GM23338 (cell line): ENCODE data around the gene SEC16A. TPM values are rescaled to one million over a fixed set of nuclear protein-coding genes. Genes with fewer than 3 reads are reported as not detected.

Source experiments
- EZH2 ChIP-seq: fragments of 200-600 bp; sonication (generic); IDR thresholded peaks from one replicate; pipeline ENCODE4 v1.8.0; 2017; ENCODE audit warnings: antibody characterized with exemption, mild to moderate bottlenecking, low read depth; ENCODE audit not compliant: unreplicated experiment
- NANOG ChIP-seq: IDR thresholded peaks from 2 replicates; pipeline ENCODE4 v1.6.1; 2016; ENCODE audit warnings: antibody characterized with exemption, borderline replicate concordance
- STAT1 ChIP-seq: IDR thresholded peaks from one replicate; pipeline ENCODE4 v1.6.1; 2016; ENCODE audit warnings: antibody characterized with exemption; ENCODE audit not compliant: unreplicated experiment
- ZNF331 ChIP-seq: fragments of 250-450 bp; sonication (Bioruptor Pico); IDR thresholded peaks from 2 replicates; pipeline ENCODE4 v1.5.0; 2020; ENCODE audit warnings: low read depth, mild to moderate bottlenecking, moderate library complexity
- polyA plus RNA-seq: library from polyadenylated mRNA; unstranded; fragments of >200 nt; fragmentation: Nextera tagmentation; extraction: Ambion mirVana; gene quantifications from 2 replicates; pipeline ENCODE4 v1.2.1, GENCODE V29; 2016
- total RNA-seq: library from RNA; depleted of rRNA; stranded (reverse); fragments of >200 nt; shearing (Covaris generic); gene quantifications from 2 replicates; pipeline ENCODE4 v1.2.3, GENCODE V29; 2014
- TF ChIP-seq, protein P1 (sequence below): fragments of 250-450 bp; sonication (Bioruptor Pico); IDR thresholded peaks from 2 replicates; pipeline ENCODE4 v1.5.0; 2020; ENCODE audit warnings: mild to moderate bottlenecking, moderate library complexity
- TF ChIP-seq, protein P2 (sequence below): IDR thresholded peaks from 2 replicates; pipeline ENCODE4 v1.6.1; 2016; ENCODE audit warnings: antibody characterized with exemption

The SEC16A gene
- total and polyA plus RNA-seq, 2 experiments from 2014 or later = 34.0 to 59.2 TPM

DNA sequence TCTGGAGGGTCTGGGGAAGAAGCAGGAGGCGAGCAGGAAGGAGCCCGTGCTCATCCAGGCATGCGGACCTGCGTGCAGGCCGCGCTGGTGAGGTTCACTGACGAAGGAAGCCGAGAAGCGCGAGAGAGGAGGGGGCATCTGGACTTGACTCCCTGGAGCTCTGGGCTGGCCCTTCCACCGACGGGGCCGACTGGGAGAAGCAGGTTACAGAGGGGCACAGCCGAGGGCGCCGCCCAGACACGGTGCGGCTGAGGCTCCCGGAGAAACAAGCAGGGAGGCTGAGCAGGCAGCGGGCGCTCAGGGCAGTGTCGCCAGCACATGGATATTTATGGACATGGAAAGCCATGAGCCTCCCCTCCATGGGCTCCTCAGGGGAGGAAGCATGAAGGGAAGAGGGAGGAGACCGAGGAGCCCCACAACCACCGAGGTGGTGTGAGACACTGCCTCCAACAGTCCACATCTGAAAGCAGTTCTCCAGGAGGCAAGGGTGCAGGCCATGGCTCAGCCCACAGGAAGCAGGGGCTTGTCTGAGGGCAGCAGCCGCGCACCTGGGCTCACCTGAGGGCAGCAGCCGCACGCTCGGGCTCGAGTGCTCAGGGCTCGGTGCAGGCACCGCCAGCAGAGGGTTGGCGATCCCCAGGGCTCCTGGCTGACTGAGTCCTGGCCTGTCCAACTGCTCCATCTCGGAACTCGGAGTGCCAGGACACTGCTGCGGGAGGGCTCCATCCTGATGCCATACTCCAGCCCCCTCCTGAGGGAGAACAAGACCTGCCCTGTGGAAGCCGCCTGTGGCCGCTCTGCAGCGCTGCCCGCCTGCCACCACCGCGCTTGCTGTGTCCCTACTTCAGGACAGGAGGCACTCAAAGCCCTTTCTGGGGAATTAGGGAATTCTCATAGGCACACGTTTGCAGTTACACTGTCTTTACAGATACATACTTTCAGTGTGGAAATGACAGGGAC, 27.5 kb downstream of the SEC16A start (continued):
- TF ChIP-seq, protein P1, sequence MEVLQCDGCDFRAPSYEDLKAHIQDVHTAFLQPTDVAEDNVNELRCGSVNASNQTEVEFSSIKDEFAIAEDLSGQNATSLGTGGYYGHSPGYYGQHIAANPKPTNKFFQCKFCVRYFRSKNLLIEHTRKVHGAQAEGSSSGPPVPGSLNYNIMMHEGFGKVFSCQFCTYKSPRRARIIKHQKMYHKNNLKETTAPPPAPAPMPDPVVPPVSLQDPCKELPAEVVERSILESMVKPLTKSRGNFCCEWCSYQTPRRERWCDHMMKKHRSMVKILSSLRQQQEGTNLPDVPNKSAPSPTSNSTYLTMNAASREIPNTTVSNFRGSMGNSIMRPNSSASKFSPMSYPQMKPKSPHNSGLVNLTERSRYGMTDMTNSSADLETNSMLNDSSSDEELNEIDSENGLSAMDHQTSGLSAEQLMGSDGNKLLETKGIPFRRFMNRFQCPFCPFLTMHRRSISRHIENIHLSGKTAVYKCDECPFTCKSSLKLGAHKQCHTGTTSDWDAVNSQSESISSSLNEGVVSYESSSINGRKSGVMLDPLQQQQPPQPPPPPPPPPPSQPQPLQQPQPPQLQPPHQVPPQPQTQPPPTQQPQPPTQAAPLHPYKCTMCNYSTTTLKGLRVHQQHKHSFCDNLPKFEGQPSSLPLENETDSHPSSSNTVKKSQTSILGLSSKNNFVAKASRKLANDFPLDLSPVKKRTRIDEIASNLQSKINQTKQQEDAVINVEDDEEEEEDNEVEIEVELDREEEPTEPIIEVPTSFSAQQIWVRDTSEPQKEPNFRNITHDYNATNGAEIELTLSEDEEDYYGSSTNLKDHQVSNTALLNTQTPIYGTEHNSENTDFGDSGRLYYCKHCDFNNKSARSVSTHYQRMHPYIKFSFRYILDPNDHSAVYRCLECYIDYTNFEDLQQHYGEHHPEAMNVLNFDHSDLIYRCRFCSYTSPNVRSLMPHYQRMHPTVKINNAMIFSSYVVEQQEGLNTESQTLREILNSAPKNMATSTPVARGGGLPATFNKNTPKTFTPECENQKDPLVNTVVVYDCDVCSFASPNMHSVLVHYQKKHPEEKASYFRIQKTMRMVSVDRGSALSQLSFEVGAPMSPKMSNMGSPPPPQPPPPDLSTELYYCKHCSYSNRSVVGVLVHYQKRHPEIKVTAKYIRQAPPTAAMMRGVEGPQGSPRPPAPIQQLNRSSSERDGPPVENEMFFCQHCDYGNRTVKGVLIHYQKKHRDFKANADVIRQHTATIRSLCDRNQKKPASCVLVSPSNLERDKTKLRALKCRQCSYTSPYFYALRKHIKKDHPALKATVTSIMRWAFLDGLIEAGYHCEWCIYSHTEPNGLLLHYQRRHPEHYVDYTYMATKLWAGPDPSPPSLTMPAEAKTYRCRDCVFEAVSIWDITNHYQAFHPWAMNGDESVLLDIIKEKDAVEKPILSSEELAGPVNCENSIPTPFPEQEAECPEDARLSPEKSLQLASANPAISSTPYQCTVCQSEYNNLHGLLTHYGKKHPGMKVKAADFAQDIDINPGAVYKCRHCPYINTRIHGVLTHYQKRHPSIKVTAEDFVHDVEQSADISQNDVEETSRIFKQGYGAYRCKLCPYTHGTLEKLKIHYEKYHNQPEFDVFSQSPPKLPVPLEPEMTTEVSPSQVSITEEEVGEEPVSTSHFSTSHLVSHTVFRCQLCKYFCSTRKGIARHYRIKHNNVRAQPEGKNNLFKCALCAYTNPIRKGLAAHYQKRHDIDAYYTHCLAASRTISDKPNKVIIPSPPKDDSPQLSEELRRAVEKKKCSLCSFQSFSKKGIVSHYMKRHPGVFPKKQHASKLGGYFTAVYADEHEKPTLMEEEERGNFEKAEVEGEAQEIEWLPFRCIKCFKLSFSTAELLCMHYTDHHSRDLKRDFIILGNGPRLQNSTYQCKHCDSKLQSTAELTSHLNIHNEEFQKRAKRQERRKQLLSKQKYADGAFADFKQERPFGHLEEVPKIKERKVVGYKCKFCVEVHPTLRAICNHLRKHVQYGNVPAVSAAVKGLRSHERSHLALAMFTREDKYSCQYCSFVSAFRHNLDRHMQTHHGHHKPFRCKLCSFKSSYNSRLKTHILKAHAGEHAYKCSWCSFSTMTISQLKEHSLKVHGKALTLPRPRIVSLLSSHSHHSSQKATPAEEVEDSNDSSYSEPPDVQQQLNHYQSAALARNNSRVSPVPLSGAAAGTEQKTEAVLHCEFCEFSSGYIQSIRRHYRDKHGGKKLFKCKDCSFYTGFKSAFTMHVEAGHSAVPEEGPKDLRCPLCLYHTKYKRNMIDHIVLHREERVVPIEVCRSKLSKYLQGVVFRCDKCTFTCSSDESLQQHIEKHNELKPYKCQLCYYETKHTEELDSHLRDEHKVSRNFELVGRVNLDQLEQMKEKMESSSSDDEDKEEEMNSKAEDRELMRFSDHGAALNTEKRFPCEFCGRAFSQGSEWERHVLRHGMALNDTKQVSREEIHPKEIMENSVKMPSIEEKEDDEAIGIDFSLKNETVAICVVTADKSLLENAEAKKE (CRISPR knock-in tag) = no peak
- TF ChIP-seq ZNF331 (no peak), EZH2 (no peak), STAT1 (no peak), NANOG (no peak)
- TF ChIP-seq, protein P2, sequence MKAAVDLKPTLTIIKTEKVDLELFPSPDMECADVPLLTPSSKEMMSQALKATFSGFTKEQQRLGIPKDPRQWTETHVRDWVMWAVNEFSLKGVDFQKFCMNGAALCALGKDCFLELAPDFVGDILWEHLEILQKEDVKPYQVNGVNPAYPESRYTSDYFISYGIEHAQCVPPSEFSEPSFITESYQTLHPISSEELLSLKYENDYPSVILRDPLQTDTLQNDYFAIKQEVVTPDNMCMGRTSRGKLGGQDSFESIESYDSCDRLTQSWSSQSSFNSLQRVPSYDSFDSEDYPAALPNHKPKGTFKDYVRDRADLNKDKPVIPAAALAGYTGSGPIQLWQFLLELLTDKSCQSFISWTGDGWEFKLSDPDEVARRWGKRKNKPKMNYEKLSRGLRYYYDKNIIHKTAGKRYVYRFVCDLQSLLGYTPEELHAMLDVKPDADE = no peak
